Prostate gland (tissue), 2 donors: ENCODE measurements around the gene PPP1R14C. TPM values are rescaled to one million over a fixed set of nuclear protein-coding genes. Genes with fewer than 3 reads are reported as not detected.

Experiments
- DNase-seq: peaks from one replicate; pipeline ENCODE4 v3.0.0-alpha.2; 2019; ENCODE audit warnings: low spot score
- H3K27ac ChIP-seq, 2 donors: fragments of 200-600 bp; sonication (generic); 2 replicates each; pipeline ENCODE4 v1.5.1; 2017 to 2019
- H3K27me3 ChIP-seq: fragments of 200-600 bp; sonication (generic); replicated peaks from 2 replicates; pipeline ENCODE4 v1.5.1; 2019; ENCODE audit not compliant: insufficient read depth
- H3K36me3 ChIP-seq, 2 donors: fragments of 200-600 bp; sonication (generic); 1 replicate in 1 of 2; 2 replicates in 1 of 2; pipeline versions ENCODE4 v1.5.1 to v1.8.1; 2017 to 2019
- H3K4me1 ChIP-seq: fragments of 200-600 bp; sonication (generic); replicated peaks from 2 replicates; pipeline ENCODE4 v1.5.1; 2019
- H3K4me3 ChIP-seq, 2 donors: fragments of 200-600 bp; sonication (generic); 2 replicates each; pipeline ENCODE4 v1.5.1; 2017 to 2019
- H3K9me3 ChIP-seq: fragments of 200-600 bp; sonication (generic); 2 replicates; pipeline ENCODE4 v1.5.1; 2017
- CTCF ChIP-seq, 4 experiments: fragments of 200-600 bp in 2 of 4; fragments of 450-650 bp in 2 of 4; sonication (generic) in 2 of 4; IDR thresholded peaks; 1 replicate in 3 of 4; 2 replicates in 1 of 4; pipeline ENCODE4 v1.5.1; 2016 to 2019; ENCODE audit warnings: antibody characterized with exemption in 4 of 4, mild to moderate bottlenecking in 2 of 4, moderate library complexity in 2 of 4
- POLR2A ChIP-seq: fragments of 450-650 bp; IDR thresholded peaks from one replicate; pipeline ENCODE4 v1.6.1; 2016; ENCODE audit warnings: antibody characterized with exemption, mild to moderate bottlenecking
- POLR2AphosphoS5 ChIP-seq: sonication (generic); formaldehyde crosslinking; IDR thresholded peaks from one replicate; pipeline ENCODE4 v1.6.1; 2017; ENCODE audit warnings: antibody characterized with exemption
- WGBS: methylation state at CpG from one replicate; pipeline ENCODE4 v1.1.5; 2018; 5-methylcytosine and 5-hydroxymethylcytosine counted together
- intact Hi-C: fragments of 100-400 bp; cut with DNase I; formaldehyde crosslinking; loops from one replicate; pipeline ENCODE4 v1.14.2; 2022
- total RNA-seq, 2 donors: library from RNA; depleted of rRNA; stranded (reverse); fragments of >200 nt; gene quantifications; one replicate each; pipeline ENCODE4 v1.1.0, GENCODE V29; 2016

The PPP1R14C gene
- total RNA-seq, 2 donors from 2014 or later: 3.4 to 14.8 TPM

GRCh38 chr6:150212778-150213177 is 69.9 kb downstream of the PPP1R14C start:
- Histone ChIP-seq H3K27me3 (no peaks in the 10 kb centered on the region), H3K9me3 (no peaks in the 10 kb centered on the region), H3K36me3 (no peaks in the 10 kb centered on the region), H3K4me1 (no peaks in the 10 kb centered on the region), H3K4me3 (no peak overlapping the region), H3K27ac (no peak overlapping the region)
- no peak for DNase-seq
- WGBS: 78% methylated on average over 10 of the region's 10 CpGs
- intact Hi-C loops: no loop called here
- TF ChIP-seq POLR2A (no peak), POLR2AphosphoS5 (no peak), CTCF (IDR thresholded peaks at IDR 0.05) (no peak)

GRCh38 chr6:150213301-150213700 is 70.5 kb downstream of the PPP1R14C start:
- Histone ChIP-seq H3K4me1 (no peaks in the 10 kb centered on the region), H3K36me3 (no peaks in the 10 kb centered on the region), H3K9me3 (no peaks in the 10 kb centered on the region), H3K27ac (no peak overlapping the region), H3K27me3 (no peaks in the 10 kb centered on the region), H3K4me3 (no peak overlapping the region)
- no peak for DNase-seq
- 67% methylated on average over 1 of the region's 1 CpG for WGBS
- no peak for TF ChIP-seq POLR2AphosphoS5
- no peak for TF ChIP-seq POLR2A
- no peak for TF ChIP-seq CTCF (IDR thresholded peaks at IDR 0.05)
- intact Hi-C loops: no loop called here

DNA sequence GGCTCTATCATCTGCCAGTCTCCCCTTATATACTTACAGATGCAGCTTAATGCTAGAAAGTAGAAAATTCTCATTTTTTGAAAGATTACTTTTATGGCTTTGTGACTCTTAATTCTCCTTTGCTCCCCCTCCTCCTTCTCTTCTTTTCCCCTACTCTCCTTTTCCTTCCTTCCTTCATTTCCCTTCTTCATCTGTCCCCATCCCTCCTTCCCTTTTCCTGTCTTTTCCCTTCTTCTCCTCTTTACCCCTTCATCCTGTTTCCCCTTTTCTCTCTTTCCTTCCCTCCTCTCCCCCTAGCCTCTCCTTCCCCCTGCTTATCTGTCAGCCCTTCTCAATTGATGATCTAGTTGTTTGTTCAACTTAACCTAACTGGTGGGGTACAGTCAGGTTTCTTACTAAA is 71.5 kb downstream of the PPP1R14C start:
- no peaks in the 10 kb centered on the region for H3K4me1 ChIP-seq
- no peak overlapping the region for H3K27ac ChIP-seq
- H3K36me3 ChIP-seq: no peaks in the 10 kb centered on the region
- no peak for TF ChIP-seq CTCF (IDR thresholded peaks at IDR 0.05)
- no peak for TF ChIP-seq POLR2A
- no peak for TF ChIP-seq POLR2AphosphoS5
- DNase-seq: no peak
- H3K9me3 ChIP-seq: no peaks in the 10 kb centered on the region
- intact Hi-C loops: no loop called here
- no peaks in the 10 kb centered on the region for H3K27me3 ChIP-seq
- no peak overlapping the region for H3K4me3 ChIP-seq

DNA sequence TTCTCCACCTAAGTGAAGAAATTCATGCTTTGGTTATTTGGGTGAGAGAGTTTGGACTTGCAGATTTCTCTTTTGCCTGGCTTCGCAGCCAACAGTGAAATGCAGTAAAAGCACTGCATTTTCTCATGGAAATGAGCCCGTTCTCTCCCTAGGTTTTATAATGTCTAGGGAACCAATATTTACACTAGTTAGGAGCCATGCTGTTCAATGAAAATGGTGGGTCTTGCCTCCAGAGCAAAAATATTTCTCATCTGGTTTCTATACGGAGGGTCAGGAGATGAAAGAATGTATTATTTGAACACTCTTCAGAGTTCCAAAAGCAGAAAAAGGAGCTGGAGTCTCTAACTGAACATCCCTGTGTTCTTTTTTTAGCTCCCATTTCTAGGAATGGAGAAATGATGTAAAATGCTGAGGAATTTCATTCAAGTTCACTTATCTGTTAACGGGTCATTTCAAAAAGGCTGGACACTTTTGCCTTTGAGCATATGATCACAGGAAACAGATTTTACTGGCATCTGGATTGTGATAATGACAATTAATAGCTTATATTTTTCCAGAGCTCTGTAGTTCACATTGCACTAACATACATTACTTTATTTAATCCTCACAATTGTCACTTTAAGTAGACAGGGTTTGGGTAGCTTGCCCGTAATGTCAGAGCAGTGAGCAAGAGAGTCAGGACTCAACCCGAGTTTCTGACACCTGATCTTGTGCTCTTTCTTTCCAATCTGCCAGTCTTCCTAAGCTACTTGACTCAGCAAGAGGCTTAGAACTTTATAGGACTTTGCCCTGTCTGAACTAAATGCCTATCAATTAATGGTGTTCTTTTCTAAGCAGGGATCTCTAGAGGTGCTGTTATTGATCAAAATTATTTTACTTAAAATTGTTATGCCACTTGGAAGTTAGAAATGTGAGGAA is 78.0 kb downstream of the PPP1R14C start:
- no peak for DNase-seq

More for the DNA sequence above, 78.0 kb downstream of the PPP1R14C start:
- Histone ChIP-seq H3K9me3 (no peaks in the 10 kb centered on the region), H3K4me1 (no peaks in the 10 kb centered on the region), H3K27ac (no peak overlapping the region), H3K4me3 (no peak overlapping the region), H3K36me3 (no peaks in the 10 kb centered on the region), H3K27me3 (no peaks in the 10 kb centered on the region)
- WGBS: 49% methylated on average over 6 of the region's 6 CpGs
- intact Hi-C loops: no loop called here
- TF ChIP-seq POLR2AphosphoS5: no peak
- TF ChIP-seq CTCF (IDR thresholded peaks at IDR 0.05): no peak
- TF ChIP-seq POLR2A: no peak
